ENCODE results near the gene SERPINE1.
"Not testable (repeated sequence)": the region's sequence is repeated elsewhere in the genome, so short reads cannot be mapped to it uniquely, and the experiment has no call there.

Gene SERPINE1

GRCh38 chr7:101118856-101119255, 8.0 kb upstream of the SERPINE1 start:
- no peak overlapping the region for H3K4me3 ChIP-seq (replicated peaks; ENCODE audit: low read depth, low read length)
- no peak for TF ChIP-seq CTCF (IDR thresholded peaks at IDR 0.05; ENCODE audit: low read depth, low read length, missing control alignments)
- no peak for DNase-seq (ENCODE audit: extremely low read depth, low read depth)

- DNase-seq (ENCODE audit: extremely low read depth, low read depth), result no peak
- no peak for TF ChIP-seq CTCF (IDR thresholded peaks at IDR 0.05; ENCODE audit: low read depth, low read length, missing control alignments)
- H3K4me3 ChIP-seq (replicated peaks; ENCODE audit: low read depth, low read length), result no peak overlapping the region
Measured at GRCh38 chr7:101119876-101120275, 7.0 kb upstream of the SERPINE1 start.

DNA sequence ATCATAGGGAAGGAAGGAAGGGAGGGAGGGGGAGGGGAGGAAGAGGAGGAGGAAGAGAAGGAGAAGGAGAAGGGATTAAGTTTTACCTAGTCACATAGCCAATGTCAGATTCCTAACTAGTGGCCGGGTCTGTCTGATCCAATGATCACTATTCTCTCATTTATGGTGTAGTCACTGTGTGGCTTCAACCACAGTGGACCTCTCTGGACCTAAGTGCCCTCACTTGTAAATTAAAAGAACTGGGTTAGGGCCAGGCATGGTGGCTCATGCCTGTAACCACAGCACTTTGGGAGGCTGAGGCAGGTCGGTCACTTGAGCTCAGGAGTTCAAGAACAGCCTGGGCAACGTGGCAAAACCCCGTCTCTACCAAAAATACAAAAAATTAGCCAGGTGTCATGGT, 6.6 kb upstream of the SERPINE1 start:
- DNase-seq (ENCODE audit: extremely low read depth, low read depth), result no peak
- no peak overlapping the region for H3K4me3 ChIP-seq (replicated peaks; ENCODE audit: low read depth, low read length)
- TF ChIP-seq CTCF (IDR thresholded peaks at IDR 0.05; ENCODE audit: low read depth, low read length, missing control alignments), result no peak

DNA sequence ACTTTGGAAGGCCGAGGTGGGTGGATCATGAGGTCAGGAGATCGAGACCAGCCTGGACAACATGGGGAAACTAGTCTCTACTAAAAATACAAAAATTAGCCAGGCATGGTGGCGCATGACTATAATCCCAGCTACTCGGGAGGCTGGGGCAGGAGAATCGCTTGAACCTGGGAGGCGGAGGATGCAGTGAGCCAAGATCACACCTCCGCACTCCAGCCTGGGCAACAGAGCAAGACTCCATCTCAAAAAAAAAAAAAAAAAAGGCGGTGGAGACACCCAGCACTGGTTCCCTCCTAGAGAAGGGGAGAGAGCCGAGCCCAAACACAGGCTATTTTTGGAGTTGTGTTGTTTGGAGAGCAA, 5.3 kb upstream of the SERPINE1 start:
- DNase-seq (ENCODE audit: extremely low read depth, low read depth), result not testable (repeated sequence)
- H3K4me3 ChIP-seq (replicated peaks; ENCODE audit: low read depth, low read length), result peak overlapping the region; percentile 26; the same call in 1 of the 2 replicates

DNA sequence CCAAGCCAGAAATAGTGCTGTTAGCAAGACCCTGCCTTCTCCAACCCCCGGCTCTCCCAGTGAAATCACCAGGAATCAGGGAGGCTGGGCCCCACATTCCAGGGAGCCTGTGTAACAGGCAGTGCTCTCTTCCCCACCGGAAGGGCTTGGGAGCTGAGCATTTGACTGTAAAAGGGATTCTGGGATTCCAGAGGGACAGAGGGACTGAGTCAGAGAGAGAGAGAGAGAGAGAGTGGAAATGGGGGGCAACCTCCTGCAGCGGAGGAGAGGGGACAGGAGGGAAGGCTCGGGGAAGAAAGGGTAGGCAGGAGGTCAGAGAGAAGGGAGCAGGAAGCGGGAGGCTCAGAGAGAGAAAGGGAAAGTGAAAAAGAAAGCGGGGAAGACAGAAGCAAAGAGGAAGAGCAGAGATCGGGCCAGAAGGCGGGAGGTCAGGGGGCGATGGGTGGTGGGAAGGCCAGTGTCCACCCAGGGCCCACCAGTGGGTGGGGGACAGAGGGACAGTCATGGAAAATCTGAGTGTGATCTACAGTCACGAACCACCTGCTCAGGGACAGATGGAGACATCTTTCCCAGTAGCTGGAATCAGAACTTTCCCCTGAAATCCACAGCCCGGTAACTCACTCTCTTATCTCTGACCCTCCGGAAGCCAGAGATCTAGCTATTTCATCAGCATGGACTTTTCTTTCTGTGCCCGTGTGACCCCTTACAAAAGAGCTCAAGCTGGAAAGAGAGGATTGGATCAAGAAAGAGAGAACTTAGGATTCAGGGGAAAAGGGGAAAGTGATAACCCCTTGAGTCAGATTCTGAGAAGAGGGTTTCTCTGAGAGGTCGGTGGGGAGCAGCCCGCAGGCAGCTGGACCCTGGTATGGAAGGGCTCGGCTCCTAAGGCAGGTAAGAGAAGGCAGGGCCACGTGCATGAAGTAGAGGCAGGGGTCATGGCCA, 4.6 kb upstream of the SERPINE1 start:
- H3K4me3 ChIP-seq (replicated peaks; ENCODE audit: low read depth, low read length), result peak overlapping the region; percentile 26
- DNase-seq (ENCODE audit: extremely low read depth, low read depth), result peak; percentile 86
- TF ChIP-seq CTCF (IDR thresholded peaks at IDR 0.05; ENCODE audit: low read depth, low read length, missing control alignments), result no peak

- no peak for DNase-seq (ENCODE audit: extremely low read depth, low read depth)
- H3K4me3 ChIP-seq (replicated peaks; ENCODE audit: low read depth, low read length), result no peak overlapping the region
- TF ChIP-seq CTCF (IDR thresholded peaks at IDR 0.05; ENCODE audit: low read depth, low read length, missing control alignments), result no peak
Measured at GRCh38 chr7:101122933-101123702, 3.8 kb upstream of the SERPINE1 start.

- no peak overlapping the region for H3K4me3 ChIP-seq (replicated peaks; ENCODE audit: low read depth, low read length)
Measured at GRCh38 chr7:101123703-101124068, 3.2 kb upstream of the SERPINE1 start.

More at GRCh38 chr7:101123703-101124068, 3.2 kb upstream of the SERPINE1 start:
- no peak for DNase-seq (ENCODE audit: extremely low read depth, low read depth)
- TF ChIP-seq CTCF (IDR thresholded peaks at IDR 0.05; ENCODE audit: low read depth, low read length, missing control alignments), result no peak

Data from HFF-Myc (cell line).